ENCODE measurements around the gene TMOD4. TPM values are rescaled to one million over a fixed set of nuclear protein-coding genes. Genes with fewer than 3 reads are reported as not detected.

The TMOD4 gene
- total RNA-seq = 1.2 TPM in 1 of 2 replicates, not detected in the other

GRCh38 chr1:151175863-151176262 is at the start of gene TMOD4:
Gene TMOD4 (minus strand): TSS chr1:151175981. CDS start chr1:151174875, 1,106 bp downstream.

GRCh38 chr1:151198254-151199127 is 22.7 kb upstream of the TMOD4 start, which contains the start of gene PIP5K1A:
Gene PIP5K1A (plus strand): TSS chr1:151198552. CDS start chr1:151198997, 445 bp downstream.

GRCh38 chr1:151189637-151190445 is 14.1 kb upstream of the TMOD4 start, which contains the start of gene VPS72:
Gene VPS72 (minus strand): TSS chr1:151190197. CDS start chr1:151190121, 76 bp downstream.

GRCh38 chr1:151165738-151166504 is 9.9 kb downstream of the TMOD4 start, which contains the start of the genes LYSMD1 and SCNM1:
Gene LYSMD1 (minus strand): TSS chr1:151165902. CDS start chr1:151165258, 644 bp downstream.
Gene SCNM1 (plus strand): TSS chr1:151166144. CDS start chr1:151166153, 9 bp downstream.

GRCh38 chr1:151156515-151156819 is 19.3 kb downstream of the TMOD4 start, which contains the start of gene TNFAIP8L2:
Gene TNFAIP8L2 (plus strand): TSS chr1:151156649. CDS start chr1:151158698, 2,049 bp downstream.

GRCh38 chr1:151146412-151147131 is 29.2 kb downstream of the TMOD4 start, which contains the start of gene SEMA6C:
Gene SEMA6C (minus strand): TSS chr1:151146631. CDS start chr1:151142621, 4,010 bp downstream.

Other genes starting within 250 kb of the TMOD4 start
- gene SETDB1, start 249.6 kb downstream of the TMOD4 start, total RNA-seq = 18.8 and 28.3 TPM in 2 replicates
- 111 and 112 TPM in 2 replicates for gene CERS2, start 201.1 kb downstream of the TMOD4 start, total RNA-seq
- 0.31 and 0.61 TPM in 2 replicates for gene ANXA9, start 193.7 kb downstream of the TMOD4 start, total RNA-seq
- 8.8 and 12.7 TPM in 2 replicates for gene MINDY1, start 169.1 kb downstream of the TMOD4 start, total RNA-seq
- gene PRUNE1, start 167.5 kb downstream of the TMOD4 start, total RNA-seq = 11.5 and 18.2 TPM in 2 replicates
- gene BNIPL, start 139.4 kb downstream of the TMOD4 start, total RNA-seq = 1.2 and 7.6 TPM in 2 replicates
- 0.94 and 1.7 TPM in 2 replicates for gene C1orf56, start 128.2 kb downstream of the TMOD4 start, total RNA-seq
- gene CDC42SE1, start 116.4 kb downstream of the TMOD4 start, total RNA-seq = 87.9 and 97.3 TPM in 2 replicates
- 9.3 and 9.6 TPM in 2 replicates for gene MLLT11, start 115.6 kb downstream of the TMOD4 start, total RNA-seq
- 7.7 and 9.2 TPM in 2 replicates for gene GABPB2, start 105.2 kb downstream of the TMOD4 start, total RNA-seq
- gene SEMA6C, start 29.4 kb downstream of the TMOD4 start, total RNA-seq = 0.47 and 0.84 TPM in 2 replicates
- not detected in 2 replicates for gene TNFAIP8L2, start 19.3 kb downstream of the TMOD4 start, total RNA-seq
- 6.0 and 6.5 TPM in 2 replicates for gene LYSMD1, start 10.1 kb downstream of the TMOD4 start, total RNA-seq
- 23.0 and 39.4 TPM in 2 replicates for gene SCNM1, start 9.8 kb downstream of the TMOD4 start, total RNA-seq
- 43.2 and 55.1 TPM in 2 replicates for gene VPS72, start 14.2 kb upstream of the TMOD4 start, total RNA-seq
- 40.2 and 48.3 TPM in 2 replicates for gene PIP5K1A, start 22.6 kb upstream of the TMOD4 start, total RNA-seq
- 121 and 161 TPM in 2 replicates for gene PSMD4, start 78.8 kb upstream of the TMOD4 start, total RNA-seq
- 13.3 and 14.2 TPM in 2 replicates for gene ZNF687, start 106.3 kb upstream of the TMOD4 start, total RNA-seq
- 44.8 and 47.2 TPM in 2 replicates for gene PI4KB, start 151.4 kb upstream of the TMOD4 start, total RNA-seq
- gene RFX5, start 171.3 kb upstream of the TMOD4 start, total RNA-seq = 31.9 and 35.1 TPM in 2 replicates
- gene SELENBP1, start 196.7 kb upstream of the TMOD4 start, total RNA-seq = 1.6 and 2.2 TPM in 2 replicates
- gene PSMB4, start 223.6 kb upstream of the TMOD4 start, total RNA-seq = 272 and 354 TPM in 2 replicates